SIG-M5 treated with dmso at 0.1 percent for 504 hours (cell line): ENCODE measurements around the gene EXD3.
"Not testable (repeated sequence)": the region's sequence is repeated elsewhere in the genome, so short reads cannot be mapped to it uniquely, and the experiment has no call there.

Experiments used
- DNase-seq: peaks from one replicate; lab custom pipeline; 2025; ENCODE audit not compliant: unreplicated experiment; lab: John Stamatoyannopoulos, UW

Gene EXD3

GRCh38 chr9:137459152-137459600 lies 36.2 kb upstream of the EXD3 start, which contains the start of gene NSMF:
TSS of gene NSMF (minus strand) at chr9:137459334. CDS start at chr9:137459102, 232 bp downstream.
- DNase-seq: peak; percentile 81

DNA sequence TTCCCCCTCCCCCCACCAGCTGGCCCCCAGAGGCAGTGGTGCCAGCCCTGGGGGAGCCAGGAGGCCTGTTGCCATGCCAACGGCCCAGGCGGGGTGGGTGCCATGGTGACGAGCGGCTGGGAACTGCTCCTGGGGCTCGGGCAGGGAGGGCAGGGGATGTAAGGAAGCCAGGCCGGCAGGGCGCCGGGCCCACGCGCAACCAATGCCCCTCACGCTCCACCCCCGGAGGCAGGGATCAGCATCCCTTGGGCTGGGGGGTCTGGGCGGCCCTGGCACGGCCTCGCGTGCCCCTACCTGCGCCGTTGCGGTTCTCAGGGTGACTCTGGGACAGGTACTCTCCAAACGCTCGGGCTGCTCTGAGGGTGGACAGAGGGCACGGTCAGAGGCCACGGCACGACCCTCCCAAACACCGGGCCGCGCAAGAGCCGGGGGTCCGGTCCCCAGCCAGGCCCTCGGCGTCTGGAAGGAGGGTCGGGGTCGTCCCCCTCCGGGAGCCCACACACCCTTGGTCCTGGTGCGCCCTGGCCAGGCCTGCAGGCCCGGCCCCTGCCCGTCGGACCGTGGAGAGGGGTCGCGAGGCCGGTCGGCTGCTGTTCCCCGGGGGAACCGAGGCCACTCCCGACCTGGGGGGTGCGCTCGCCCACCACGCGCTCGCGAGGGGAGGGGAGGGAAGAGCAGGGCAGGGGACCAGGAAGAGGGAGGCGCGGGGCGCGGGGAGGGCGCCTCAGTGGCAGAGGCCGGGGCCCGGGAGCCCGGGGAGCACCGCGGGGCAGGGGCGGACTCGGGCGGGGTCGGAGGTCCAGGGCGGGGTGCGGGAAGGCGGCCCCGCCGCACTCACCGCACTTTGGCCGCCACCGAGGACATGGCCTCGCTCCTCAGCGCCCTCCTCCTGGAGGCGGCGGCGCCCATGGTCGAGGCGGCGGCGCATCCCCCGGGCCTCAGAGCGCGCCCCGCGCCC lies 35.5 kb upstream of the EXD3 start:
- DNase-seq: no peak

DNA sequence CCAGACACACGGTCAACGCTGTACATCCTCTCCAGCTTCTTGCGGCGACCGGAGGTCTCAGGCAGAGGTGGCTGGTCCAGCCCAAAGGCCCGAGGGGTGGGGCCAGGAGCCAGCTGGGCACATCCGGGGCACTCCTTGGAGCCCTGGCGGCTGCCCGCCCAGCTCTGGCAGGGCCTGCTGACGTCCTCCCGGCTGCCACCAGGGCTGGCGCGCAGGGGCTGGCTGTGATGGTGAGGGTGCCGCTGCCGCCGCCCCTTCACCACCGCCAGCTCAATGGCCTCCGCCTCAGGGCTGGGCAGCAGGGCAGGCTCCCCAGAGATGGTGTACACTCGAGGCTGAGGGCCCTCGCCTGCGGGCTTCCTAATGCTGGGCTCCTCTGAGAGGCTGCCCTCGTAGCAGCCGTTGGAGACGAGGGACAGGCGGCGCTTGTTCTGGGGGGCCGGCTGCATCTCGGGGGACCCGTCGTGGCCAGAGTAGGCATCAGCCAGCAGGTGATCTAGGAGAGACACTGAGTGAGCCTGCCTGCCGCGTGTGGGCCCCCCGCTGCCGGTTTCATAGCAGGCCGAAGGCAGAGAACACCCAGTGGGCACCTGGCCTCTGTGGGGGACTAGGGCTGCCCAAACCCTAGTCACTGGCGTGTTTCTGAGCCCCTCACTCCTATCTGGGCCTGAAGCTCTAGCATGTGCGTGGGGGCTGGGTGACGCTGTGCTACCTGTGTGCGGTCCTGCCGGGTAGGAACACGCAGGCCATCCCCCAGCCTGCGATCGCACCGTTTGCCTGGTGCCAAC lies 34.6 kb upstream of the EXD3 start:
- DNase-seq: no peak

DNA sequence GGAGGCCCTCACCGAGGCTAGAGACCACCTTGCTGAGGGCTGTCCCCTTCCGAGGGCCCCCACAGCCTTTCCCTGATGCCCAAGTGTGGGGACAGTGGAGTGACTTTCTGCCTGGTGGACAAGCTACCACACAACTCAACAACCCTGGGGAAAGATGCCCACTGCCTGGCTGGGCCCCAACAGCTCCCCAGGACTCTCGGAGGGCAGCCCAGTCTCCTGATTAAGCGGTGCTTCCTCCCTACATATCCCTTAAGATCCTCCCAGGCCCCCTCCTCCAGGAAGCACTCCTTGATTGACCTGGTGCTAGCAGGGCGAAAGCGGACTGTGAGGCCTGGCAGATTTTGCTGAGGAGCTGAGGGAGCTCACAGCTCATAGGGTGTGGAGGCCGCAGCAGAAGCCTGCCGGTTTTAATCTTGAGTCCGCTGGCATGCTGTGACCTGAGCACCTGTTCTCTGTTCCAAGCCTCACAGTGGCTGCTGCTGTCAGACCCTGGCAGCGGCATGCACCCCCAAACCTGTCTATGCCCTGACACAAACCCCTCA lies 34.0 kb upstream of the EXD3 start:
- no peak for DNase-seq

DNA sequence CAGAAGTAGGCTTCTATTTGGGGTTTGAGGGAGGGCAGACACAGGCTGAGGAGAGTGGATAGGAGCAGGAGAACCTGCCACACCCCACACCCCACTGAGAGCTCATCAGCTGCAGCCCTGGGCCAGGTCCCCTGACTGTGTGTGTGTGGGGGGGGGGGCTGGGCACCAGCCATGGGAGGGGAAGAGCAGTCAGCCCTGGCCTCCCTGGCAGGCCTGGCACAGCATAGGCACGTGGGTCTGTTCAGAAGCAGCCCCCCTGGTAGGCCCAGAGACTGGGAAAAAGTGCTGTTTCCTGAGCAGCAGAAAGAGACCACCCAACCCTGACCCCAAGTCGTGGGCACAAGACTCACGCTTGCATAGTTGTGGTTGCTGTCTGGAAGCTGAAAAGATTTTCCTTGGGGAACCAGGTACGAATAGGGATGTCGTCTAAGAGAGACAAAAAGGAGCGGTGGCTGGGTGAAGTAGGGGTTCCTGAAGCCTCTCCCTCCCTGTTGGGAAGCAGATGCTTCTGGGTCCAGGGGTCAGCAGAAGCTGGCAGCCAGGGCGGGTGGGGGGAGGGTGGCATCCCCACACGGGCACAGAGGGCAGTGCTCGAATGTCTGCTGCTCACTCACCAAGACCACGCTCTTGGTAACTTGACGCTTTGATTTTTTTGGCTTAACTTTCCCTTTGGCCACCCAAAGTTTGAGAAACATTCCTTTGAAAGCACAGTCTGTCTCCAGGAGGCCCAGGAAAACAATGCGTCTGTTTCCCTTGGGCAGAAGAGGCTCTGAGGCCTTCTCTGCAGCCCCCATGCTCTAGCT lies 33.3 kb upstream of the EXD3 start:
- DNase-seq: no peak

GRCh38 chr9:137455359-137455991 lies 32.5 kb upstream of the EXD3 start:
- DNase-seq: no peak

DNA sequence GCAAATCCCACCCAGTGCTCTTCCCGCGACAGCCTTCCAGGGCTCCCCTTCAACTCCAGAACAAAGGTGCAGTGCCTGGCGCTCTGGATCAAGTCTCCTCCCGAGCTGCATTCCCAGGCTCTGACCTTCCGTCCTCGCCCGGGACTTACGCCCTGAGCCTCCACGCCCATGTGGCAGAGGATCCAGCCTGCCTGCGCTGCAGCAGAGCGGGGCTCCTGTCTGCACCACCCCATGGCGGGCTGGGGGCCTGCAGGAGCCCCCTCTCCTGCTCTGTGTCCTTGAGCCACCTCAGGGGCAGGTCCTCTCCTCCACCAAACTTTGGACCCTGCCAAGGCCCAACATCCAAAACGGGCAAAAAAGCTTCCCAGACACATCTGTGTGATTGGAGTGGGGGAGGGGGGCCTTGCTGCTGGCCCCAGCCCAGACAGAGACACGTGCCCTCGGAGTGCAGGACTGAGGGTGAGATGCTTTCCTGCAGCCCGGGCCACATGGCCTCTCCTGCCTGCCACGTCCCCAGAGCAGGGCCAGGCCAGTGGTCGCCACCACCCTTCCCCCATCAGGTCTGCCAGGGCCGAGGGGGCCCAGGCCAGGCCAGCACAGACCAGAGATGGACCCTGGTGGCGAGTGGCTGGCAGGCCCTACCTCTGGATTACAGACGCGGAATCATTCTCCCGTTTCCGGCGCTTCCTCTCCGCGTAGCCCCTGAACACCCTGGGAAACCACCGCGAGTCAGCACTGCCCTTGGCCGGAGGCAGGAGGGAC lies 31.8 kb upstream of the EXD3 start:
- no peak for DNase-seq

DNA sequence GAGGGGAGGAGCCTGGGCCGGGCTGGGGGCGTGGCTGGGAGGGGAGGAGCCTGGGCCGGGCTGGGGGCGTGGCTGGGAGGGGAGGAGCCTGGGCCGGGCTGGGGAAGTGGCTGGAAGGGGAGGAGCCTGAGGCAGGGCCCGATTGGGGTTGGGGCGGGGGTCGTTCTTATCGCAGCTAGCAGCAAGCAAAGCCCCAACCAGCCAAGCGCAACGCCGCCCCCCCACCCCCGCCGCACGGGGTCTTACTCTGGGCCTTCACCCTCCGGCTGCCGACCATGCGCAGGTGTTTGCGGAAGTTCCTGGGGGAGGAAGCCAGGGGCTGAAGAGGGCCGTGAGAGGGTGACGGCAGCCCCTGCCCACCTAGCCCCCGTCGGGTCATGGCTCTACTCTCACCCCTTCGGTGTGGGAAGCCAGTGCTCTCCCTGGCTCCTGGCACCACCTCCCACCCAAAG lies 31.2 kb upstream of the EXD3 start:
- DNase-seq: no peak

- DNase-seq: no peak
Observed at GRCh38 chr9:137453643-137454081, 30.7 kb upstream of the EXD3 start.

DNA sequence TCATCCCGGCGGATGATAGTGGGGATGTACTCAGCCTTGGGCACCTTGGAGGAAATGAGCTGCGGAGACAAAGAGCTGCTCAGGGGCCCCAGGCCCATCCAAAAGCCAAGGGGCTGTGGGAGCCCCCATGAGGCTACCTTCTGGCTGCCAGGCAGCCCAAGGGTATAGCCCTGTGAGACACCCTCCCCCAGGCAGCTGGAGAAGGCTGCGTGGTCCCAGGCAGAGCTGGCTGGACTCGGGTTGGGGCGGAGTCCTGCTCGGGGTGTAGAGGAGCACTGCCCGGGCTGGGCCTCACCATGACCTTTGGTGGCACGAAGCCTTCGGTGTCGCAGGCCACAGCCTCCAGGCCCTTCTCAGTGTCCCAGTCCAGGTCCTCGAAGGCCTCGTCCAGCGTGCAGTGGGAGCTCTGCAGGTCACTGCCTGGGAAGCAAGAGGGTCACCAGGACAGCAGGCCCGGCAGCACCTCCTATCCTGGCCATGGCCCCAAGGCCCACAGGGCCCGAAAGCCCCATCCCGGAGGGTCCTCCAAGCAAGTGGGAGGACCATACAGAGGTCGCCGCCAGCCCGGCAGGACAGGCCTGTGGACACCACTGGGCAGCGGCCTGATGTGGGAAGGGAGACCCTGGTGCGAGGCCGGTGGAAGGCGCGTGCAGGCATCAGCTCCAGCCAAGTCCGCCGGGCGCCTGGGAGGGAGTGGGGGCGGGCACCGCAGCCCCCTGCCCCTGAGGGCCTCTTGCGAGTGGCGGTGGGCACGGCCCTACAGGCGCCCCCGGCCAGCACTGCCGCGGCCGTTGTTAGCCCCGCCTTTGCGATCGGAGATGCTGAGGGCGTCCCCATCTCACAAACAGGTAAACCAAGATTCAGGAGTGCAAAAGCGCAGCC lies 30.0 kb upstream of the EXD3 start:
- no peak for DNase-seq

- no peak for DNase-seq
Observed at GRCh38 chr9:137452006-137452760, 29.2 kb upstream of the EXD3 start.

DNA sequence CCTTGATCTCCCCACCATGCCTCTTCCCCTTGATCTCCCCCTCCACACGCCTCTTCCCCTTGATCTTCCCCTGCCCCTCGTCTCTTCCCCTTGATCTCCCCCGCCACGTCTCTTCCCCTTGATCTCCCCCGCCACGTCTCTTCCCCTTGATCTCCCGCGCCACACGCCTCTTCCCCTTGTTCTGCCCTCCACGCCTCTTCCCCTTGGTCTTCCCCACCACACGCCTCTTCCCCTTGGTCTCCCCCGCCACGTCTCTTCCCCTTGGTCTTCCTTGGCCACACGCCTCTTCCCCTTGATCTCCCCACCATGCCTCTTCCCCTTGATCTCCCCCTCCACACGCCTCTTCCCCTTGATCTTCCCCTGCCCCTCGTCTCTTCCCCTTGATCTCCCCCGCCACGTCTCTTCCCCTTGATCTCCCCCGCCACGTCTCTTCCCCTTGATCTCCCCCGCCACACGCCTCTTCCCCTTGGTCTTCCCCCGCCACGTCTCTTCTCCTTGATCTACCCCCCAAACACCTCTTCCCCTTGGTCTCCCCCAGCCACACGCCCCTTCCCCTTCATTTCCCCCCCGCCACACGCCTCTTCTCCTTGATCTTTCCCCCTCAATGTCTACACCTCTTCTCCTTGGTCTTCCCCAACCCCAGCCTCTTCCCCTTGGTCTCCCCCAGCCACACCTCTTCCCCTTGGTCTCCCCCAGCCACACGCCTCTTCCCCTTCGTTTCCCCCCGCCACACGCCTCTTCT lies 28.5 kb upstream of the EXD3 start:
- DNase-seq: not testable (repeated sequence)

- not testable (repeated sequence) for DNase-seq
Observed at GRCh38 chr9:137450539-137451222, 27.7 kb upstream of the EXD3 start.

DNA sequence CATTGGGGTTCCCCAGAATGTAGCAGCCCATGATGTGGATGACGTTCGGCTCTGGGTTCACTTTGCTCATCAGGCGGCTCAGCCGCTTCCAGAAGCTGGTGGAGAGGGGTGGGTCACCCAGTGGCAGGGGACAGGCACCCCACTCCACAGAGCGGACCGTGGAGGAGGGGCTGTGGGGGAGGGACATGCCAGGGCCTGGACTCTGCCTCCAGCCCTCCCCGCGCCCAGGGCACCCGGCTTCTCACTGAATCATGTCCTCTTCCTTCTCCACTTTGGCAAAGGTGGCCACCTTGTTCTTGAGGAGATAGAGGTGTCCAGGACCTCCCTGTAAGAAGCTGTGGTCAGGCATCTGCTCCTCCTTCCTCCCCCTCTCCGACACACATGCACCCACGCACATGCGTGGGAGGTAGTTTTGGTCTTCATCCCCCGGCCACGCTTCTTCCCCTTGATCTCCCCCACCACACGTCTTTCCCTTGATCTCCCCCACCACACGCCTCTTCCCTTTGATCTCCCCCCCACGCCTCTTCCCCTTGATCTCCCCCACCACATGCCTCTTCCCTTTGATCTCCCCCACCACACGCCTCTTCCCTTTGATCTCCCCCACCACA lies 27.1 kb upstream of the EXD3 start:
- DNase-seq: no peak

DNA sequence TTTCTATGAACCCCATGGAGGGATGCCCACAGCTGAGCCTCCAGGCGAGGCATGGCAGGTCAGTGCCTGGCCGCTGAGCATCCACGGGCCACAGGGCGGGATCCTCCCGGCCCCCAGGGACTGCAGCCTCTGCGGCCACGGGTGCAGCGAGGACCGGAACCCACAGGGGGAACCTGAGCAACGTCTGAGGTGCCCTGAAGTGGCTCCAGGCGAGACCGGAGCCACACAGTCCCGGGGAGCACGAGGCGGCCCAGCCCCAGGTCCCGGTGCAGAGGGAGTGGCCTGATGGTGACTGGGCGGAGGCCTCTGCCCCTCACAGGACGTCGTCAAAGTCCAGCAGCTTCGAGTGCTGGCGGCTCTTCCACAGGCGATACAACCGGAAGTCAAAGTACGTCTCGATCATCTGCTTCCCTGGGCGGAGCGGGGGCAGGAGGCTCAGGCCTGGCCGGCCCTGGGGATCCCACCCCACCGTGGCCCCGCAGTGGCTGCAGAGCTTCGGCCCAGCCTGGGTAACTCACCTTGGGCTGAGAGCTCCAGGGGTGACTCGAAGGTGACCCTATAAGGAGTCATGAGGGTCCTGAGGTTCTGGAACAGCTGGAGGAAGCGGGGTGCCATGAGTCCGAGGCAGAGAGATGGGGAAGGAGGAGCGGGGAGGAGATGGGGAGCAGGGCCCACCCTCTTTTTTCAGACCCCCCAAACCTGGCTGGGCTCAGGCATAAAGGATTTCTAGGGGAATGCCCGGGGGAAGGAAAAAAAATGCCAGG lies 26.3 kb upstream of the EXD3 start:
- no peak for DNase-seq
